HG02852 (cell line): ENCODE results near the gene COMMD10.
A peak's percentile ranks its signal among the peaks of the same experiment; 100 is the strongest.

Source experiments
- ATAC-seq: cut with Tn5 transposase; IDR thresholded peaks from one replicate; pipeline ENCODE4 v1.9.1; 2021; ENCODE audit warnings: mild to moderate bottlenecking, moderate library complexity; ENCODE audit not compliant: unreplicated experiment

Gene COMMD10

DNA sequence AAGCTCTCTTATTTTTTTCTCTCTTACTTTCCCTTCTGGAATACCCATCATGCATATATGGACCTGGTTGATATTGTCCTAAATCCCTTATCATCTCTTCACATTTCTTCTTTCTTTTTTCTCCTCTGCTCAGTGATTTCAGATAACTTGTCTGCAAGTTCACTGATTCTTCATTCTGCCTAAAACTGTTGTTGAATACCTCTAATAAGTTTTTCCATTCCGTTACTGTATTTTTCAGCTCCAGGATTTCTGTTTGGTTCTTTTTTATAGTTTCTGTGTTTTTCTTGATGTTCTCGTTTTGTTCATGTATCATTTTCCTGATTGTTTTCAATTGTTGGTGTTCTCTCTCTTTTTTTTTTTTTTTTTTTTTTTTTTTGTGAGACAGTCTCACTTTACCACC, 203.7 kb downstream of the COMMD10 start:
- no peak for ATAC-seq

- ATAC-seq: no peak
Measured at GRCh38 chr5:116289276-116289675, 204.5 kb downstream of the COMMD10 start.

- ATAC-seq: no peak
Measured at GRCh38 chr5:116291271-116291670, 206.4 kb downstream of the COMMD10 start.

GRCh38 chr5:116292321-116292720, 207.5 kb downstream of the COMMD10 start:
- no peak for ATAC-seq

- no peak for ATAC-seq
Measured at GRCh38 chr5:116296335-116297072, 211.7 kb downstream of the COMMD10 start.

GRCh38 chr5:116297296-116297814, 212.5 kb downstream of the COMMD10 start:
- ATAC-seq: no peak

DNA sequence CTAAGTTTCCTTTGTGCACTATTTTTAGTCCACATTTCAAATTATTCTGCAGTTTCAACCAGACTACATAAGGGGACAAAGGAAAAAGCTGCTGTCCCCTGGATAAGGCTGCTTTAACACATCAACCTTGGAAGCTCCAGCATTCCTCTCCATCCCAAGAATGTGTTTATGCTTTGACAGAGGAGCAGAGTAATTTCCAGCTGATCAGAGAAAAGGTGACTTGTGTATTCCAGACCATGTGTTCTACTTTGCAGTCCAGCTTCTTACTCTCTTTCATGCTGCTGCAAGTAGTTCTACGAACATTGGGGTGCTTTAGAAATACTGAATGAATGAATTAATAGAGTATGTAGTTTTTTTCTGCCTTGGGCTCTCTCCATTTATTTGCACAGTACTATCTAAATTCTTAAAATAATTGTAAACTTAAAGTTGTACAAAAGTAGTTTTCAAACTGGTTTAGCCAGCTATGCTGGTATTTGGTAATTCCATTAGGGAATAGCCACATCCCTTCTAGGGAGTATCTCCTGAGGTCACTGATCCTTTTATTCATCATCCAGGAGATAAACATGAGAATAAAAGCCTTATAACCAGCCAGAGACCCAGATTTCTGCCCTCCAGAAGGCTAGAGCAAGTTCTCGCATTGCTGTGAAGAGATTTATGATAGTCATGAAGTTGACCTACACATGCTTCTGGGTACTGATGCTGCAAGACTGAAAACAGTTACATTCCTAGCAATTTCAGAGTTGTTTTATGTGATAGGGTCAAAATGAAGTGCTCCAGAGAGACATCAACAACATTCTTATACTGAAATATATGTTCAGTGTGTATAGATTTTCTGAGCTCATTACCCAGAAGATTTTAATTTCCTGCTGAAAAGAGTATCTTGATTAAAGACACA, 215.2 kb downstream of the COMMD10 start:
- no peak for ATAC-seq

- ATAC-seq: no peak
Measured at GRCh38 chr5:116301110-116301509, 216.3 kb downstream of the COMMD10 start.

- no peak for ATAC-seq
Measured at GRCh38 chr5:116303340-116303739, 218.5 kb downstream of the COMMD10 start.

DNA sequence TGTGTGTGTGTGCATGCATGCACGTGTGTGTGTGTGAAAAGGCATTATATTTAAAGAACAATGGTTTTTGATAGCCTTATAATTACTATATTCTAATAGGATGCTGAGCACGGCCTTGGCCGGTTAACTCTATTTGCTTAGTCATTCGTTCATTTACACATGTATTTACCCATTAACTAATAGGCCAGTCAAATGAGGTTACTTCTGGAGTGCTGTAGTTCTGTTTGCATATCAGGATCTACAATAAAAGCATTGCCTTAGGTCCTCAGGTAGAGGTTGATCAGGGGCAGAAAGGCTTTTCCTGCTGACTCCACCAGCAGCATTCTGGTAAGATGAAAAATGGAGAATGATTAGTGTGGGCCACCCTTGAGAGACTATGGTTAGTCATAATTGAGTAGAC, 219.0 kb downstream of the COMMD10 start:
- ATAC-seq: no peak

GRCh38 chr5:116305899-116306298, 221.1 kb downstream of the COMMD10 start:
- no peak for ATAC-seq

GRCh38 chr5:116306846-116307245, 222.0 kb downstream of the COMMD10 start:
- no peak for ATAC-seq

GRCh38 chr5:116308391-116308790, 223.6 kb downstream of the COMMD10 start:
- ATAC-seq: no peak

GRCh38 chr5:116313366-116313765, 228.5 kb downstream of the COMMD10 start:
- no peak for ATAC-seq

- ATAC-seq: no peak
Measured at GRCh38 chr5:116315531-116315930, 230.7 kb downstream of the COMMD10 start.

DNA sequence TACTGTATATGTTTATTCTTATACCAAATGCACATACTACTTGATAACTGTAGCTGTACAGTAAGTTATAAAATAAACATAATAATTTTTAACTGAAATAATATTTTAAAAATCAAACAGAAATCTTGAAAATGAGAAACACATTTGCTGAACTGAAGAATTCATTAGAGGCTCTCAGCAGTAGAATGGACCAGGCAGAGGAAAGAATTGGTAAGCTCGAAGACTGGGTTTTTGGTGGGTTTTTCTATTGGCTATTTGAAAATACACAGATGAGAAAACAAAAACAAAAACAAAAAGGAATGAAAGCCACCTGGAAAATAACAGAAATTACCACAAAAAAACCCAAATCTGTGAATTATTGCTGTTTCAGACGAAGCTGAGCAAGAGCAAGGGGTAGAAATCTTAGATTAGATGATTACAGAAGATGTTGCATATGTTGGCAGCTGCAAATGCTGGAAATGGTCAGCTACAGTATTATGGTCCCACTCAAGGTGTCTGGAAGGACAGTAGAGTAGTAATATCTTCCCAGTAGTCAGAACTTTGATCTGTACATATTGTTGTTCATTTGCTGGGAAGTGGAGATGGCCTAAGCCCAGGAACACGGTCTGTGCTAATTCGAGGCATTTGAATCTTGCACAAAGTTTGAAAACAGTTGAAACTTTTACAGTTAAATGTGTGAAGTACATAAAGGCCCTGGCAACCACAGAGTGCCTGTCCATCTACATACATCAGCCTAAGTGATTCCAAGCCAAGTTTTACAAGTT, 233.4 kb downstream of the COMMD10 start:
- ATAC-seq: no peak

GRCh38 chr5:116320486-116320885, 235.7 kb downstream of the COMMD10 start:
- ATAC-seq: no peak

DNA sequence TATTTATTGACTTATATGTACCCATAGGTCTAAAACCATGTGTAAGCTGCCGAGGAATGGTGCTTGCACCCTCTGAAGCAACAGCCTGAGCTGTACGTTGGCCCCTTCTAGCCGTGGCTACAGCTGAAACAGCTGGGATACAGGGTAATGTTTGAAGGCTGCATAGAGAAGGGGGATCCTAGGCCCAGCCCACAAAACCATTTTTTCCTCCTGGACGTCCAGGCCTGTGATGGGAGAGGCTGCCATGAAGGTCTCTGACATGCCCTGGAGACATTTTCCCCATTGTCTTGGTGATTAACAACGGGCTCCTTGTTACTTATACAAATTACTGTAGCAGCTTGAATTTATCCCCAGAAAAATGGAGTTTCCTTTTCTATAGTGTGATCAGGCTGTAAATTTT, 244.7 kb downstream of the COMMD10 start:
- no peak for ATAC-seq

DNA sequence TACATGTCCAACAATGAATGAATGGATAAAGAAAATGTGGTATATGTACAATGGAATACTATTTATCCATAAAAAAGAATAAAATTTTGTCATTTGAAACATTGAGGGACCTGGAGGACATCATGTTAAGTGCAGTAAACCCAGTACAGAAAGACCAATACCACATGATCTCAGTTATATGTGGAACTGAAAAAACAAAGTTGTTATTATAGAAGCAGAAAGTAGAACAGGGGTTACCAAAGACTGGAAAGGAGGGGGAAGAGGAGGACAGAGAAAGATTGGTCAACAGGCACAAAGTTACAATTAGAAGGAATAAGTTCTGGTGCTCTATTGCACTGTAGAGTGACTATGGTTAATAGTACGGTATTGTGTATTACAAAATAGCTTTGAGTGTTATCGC, 256.0 kb downstream of the COMMD10 start:
- peak; percentile 91 for ATAC-seq
